Measurements from ENCODE around the gene EIF4EBP2. TPM values are rescaled to one million over a fixed set of nuclear protein-coding genes. Genes with fewer than 3 reads are reported as not detected.

The EIF4EBP2 gene
- total and polyA plus RNA-seq, 2 of the 13 experiments (the other 11 are each of a cell fraction or from before 2014, with no cell fraction given) = 16.9 to 22.0 TPM

- TF ChIP-seq CBX2 (IDR thresholded peaks at IDR 0.05; ENCODE audit: low read depth, low read length) (no peak), CBX2 (CRISPR knock-in tag; IDR thresholded peaks at IDR 0.05; ENCODE audit: low read depth) (no peak; the same call in 1 of the 2 replicates), ZSCAN30 (CRISPR knock-in tag; IDR thresholded peaks at IDR 0.05) (no peak), HNF4A (CRISPR knock-in tag; IDR thresholded peaks at IDR 0.05) (no peak), HNRNPH1 (optimal IDR thresholded peaks at IDR 0.05; ENCODE audit: low read depth, low read length) (no peak), ZEB1 (IDR thresholded peaks at IDR 0.05; ENCODE audit: insufficient replicate concordance, low read depth) (no peak), ZBTB38 (CRISPR knock-in tag; IDR thresholded peaks at IDR 0.05) (0 out of 2 replicates have a peak, but pooled peaks have one; percentile 6), SALL2 (CRISPR knock-in tag; IDR thresholded peaks at IDR 0.05) (no peak), ZNF207 (IDR thresholded peaks at IDR 0.05; ENCODE audit: borderline replicate concordance) (no peak), ONECUT2 (CRISPR knock-in tag; IDR thresholded peaks at IDR 0.05) (no peak), CHCHD3 (CRISPR knock-in tag; IDR thresholded peaks at IDR 0.05) (no peak), ZNF652 (CRISPR knock-in tag; IDR thresholded peaks at IDR 0.05; ENCODE audit: borderline replicate concordance, low read depth) (no peak), SIX1 (CRISPR knock-in tag; IDR thresholded peaks at IDR 0.05; ENCODE audit: borderline replicate concordance) (no peak), ZNF724P (CRISPR knock-in tag; IDR thresholded peaks at IDR 0.05; ENCODE audit: borderline replicate concordance) (no peak), TBL1XR1 (IDR thresholded peaks at IDR 0.05; ENCODE audit: borderline replicate concordance, low read length, partially characterized antibody) (no peak), ZNF782 (CRISPR knock-in tag; IDR thresholded peaks at IDR 0.05; ENCODE audit: borderline replicate concordance) (0 out of 2 replicates have a peak, but pooled peaks have one; percentile 7), YEATS4 (CRISPR knock-in tag; IDR thresholded peaks at IDR 0.05; ENCODE audit: borderline replicate concordance) (no peak), ZNF510 (CRISPR knock-in tag; IDR thresholded peaks at IDR 0.05; ENCODE audit: low read depth) (no peak), PBX2 (CRISPR knock-in tag; IDR thresholded peaks at IDR 0.05) (no peak), ZNF660 (CRISPR knock-in tag; IDR thresholded peaks at IDR 0.05; ENCODE audit: borderline replicate concordance, low read depth) (no peak), NCOA5 (CRISPR knock-in tag; IDR thresholded peaks at IDR 0.05) (no peak), BORCS8-MEF2B (CRISPR knock-in tag; IDR thresholded peaks at IDR 0.05) (no peak), MTF2 (CRISPR knock-in tag; IDR thresholded peaks at IDR 0.05; ENCODE audit: borderline replicate concordance) (0 out of 2 replicates have a peak, but pooled peaks have one; percentile 81), BRF2 (CRISPR knock-in tag; IDR thresholded peaks at IDR 0.05) (no peak), ZNF501 (CRISPR knock-in tag; IDR thresholded peaks at IDR 0.05) (no peak; the same call in 1 of the 2 replicates), ZBTB10 (CRISPR knock-in tag; IDR thresholded peaks at IDR 0.05; ENCODE audit: borderline replicate concordance) (no peak)
Measured at GRCh38 chr10:70381471-70382421, 22.2 kb upstream of the EIF4EBP2 start (continued).
